IPS DF 4.7 (cell line): ENCODE data around the gene ETNK1.
"Not testable (repeated sequence)": the region's sequence is repeated elsewhere in the genome, so short reads cannot be mapped to it uniquely, and the experiment has no call there.

ENCODE experiments used
- DNase-seq: peaks from one replicate; pipeline ENCODE4 v3.0.0-alpha.2; 2013; ENCODE audit warnings: low spot score; ENCODE audit errors: extremely low read depth

Gene ETNK1

GRCh38 chr12:22624870-22625761 is at the start of gene ETNK1:
TSS of gene ETNK1 (plus strand) at chr12:22625171. CDS start at chr12:22625431, 260 bp downstream.
- peak; percentile 80 for DNase-seq

- no peak for DNase-seq
Observed at GRCh38 chr12:22576065-22576464, 48.9 kb upstream of the ETNK1 start.

- DNase-seq: no peak
Observed at GRCh38 chr12:22576473-22576872, 48.5 kb upstream of the ETNK1 start.

GRCh38 chr12:22577667-22578066 is 47.3 kb upstream of the ETNK1 start:
- DNase-seq: no peak

GRCh38 chr12:22578328-22578727 is 46.6 kb upstream of the ETNK1 start:
- peak; percentile 14 for DNase-seq

GRCh38 chr12:22588817-22589216 is 36.2 kb upstream of the ETNK1 start:
- DNase-seq: no peak

GRCh38 chr12:22593864-22594263 is 31.1 kb upstream of the ETNK1 start:
- no peak for DNase-seq

- DNase-seq: not testable (repeated sequence)
Observed at GRCh38 chr12:22597539-22597938, 27.4 kb upstream of the ETNK1 start.

- no peak for DNase-seq
Observed at GRCh38 chr12:22598141-22598762, 26.7 kb upstream of the ETNK1 start.

- no peak for DNase-seq
Observed at GRCh38 chr12:22598763-22599161, 26.2 kb upstream of the ETNK1 start.

GRCh38 chr12:22600181-22600580 is 24.8 kb upstream of the ETNK1 start:
- DNase-seq: no peak

GRCh38 chr12:22609501-22609900 is 15.5 kb upstream of the ETNK1 start:
- no peak for DNase-seq

- DNase-seq: no peak
Observed at GRCh38 chr12:22610131-22610530, 14.8 kb upstream of the ETNK1 start.

- DNase-seq: not testable (repeated sequence)
Observed at GRCh38 chr12:22612822-22613221, 12.1 kb upstream of the ETNK1 start.

- no peak for DNase-seq
Observed at GRCh38 chr12:22615963-22616501, 8.9 kb upstream of the ETNK1 start.

GRCh38 chr12:22617630-22618029 is 7.3 kb upstream of the ETNK1 start:
- DNase-seq: no peak

- DNase-seq: no peak
Observed at GRCh38 chr12:22624548-22624869, 462 bp upstream of the ETNK1 start.

GRCh38 chr12:22625762-22626294 is 857 bp downstream of the ETNK1 start:
- no peak for DNase-seq

GRCh38 chr12:22626406-22626805 is 1.4 kb downstream of the ETNK1 start:
- DNase-seq: no peak

GRCh38 chr12:22627371-22627770 is 2.4 kb downstream of the ETNK1 start:
- no peak for DNase-seq

- no peak for DNase-seq
Observed at GRCh38 chr12:22628228-22628627, 3.3 kb downstream of the ETNK1 start.

- DNase-seq: no peak
Observed at GRCh38 chr12:22631863-22632463, 7.0 kb downstream of the ETNK1 start.
